MM.1S (cell line): ENCODE measurements around the gene PSMC6.

ENCODE experiments used
- CTCF ChIP-seq: fragments of 300-600 bp; sonication (generic); IDR thresholded peaks from 2 replicates; pipeline ENCODE4 v1.5.1; 2016; ENCODE audit warnings: antibody characterized with exemption, low read length, mixed read lengths
- EZH2 ChIP-seq: fragments of 300-600 bp; sonication (generic); optimal IDR thresholded peaks from 2 replicates; pipeline ENCODE3; 2017; ENCODE audit warnings: low read depth, mild to moderate bottlenecking, antibody characterized with exemption, low read length, mixed read lengths
- EZH2phosphoT487 ChIP-seq: fragments of 300-600 bp; sonication (generic); IDR thresholded peaks from 2 replicates; pipeline ENCODE4 v1.6.1; 2018; ENCODE audit warnings: antibody characterized with exemption, low read length

GRCh38 chr14:52693036-52693435, 14.0 kb upstream of the PSMC6 start:
- no peak for TF ChIP-seq CTCF
- TF ChIP-seq EZH2, result no peak
- TF ChIP-seq EZH2phosphoT487, result no peak
